Dermis blood vessel endothelial cell (primary cell): ENCODE measurements around the gene SLC9B2. TPM values are rescaled to one million over a fixed set of nuclear protein-coding genes. Genes with fewer than 3 reads are reported as not detected.

Experiments used
- DNase-seq: peaks from one replicate; pipeline ENCODE4 v3.0.0; 2010
- total RNA-seq: library from RNA; depleted of rRNA; stranded (reverse); fragments of >200 nt; gene quantifications from 2 replicates; pipeline ENCODE4 v1.2.3, GENCODE V29; 2014

The SLC9B2 gene, protein sequence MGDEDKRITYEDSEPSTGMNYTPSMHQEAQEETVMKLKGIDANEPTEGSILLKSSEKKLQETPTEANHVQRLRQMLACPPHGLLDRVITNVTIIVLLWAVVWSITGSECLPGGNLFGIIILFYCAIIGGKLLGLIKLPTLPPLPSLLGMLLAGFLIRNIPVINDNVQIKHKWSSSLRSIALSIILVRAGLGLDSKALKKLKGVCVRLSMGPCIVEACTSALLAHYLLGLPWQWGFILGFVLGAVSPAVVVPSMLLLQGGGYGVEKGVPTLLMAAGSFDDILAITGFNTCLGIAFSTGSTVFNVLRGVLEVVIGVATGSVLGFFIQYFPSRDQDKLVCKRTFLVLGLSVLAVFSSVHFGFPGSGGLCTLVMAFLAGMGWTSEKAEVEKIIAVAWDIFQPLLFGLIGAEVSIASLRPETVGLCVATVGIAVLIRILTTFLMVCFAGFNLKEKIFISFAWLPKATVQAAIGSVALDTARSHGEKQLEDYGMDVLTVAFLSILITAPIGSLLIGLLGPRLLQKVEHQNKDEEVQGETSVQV
- 22.6 and 24.2 TPM in 2 replicates for total RNA-seq

DNA sequence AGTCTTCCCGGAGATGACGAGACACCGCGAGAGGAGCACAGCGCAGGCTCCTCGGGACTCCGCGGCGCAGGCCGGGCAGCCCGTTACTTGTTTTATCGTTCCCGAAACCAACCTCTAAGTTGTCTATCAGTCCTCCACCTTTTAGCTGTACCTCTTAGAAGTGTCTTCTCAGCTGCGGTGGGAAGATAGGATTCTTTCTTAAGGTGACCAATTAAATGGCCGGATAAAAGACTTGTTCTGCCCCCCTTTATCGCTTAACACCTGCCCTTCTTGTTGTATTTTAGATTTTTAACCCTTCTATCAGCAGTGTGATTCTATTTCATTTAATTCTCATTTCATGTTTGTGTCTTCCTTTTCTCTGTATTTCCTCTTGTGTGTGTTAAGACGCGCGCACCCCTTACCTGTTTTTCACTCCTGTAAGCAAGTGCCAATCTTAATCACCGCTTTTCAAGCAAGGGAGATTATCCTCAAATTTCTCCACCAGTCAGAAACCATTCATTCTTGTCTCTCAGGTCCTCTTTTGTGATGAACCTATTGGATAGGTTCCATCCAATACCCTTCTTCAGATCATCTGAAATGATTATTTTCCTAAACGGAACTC, at the start of gene SLC9B2:
TSS of gene SLC9B2 (minus strand) at position 15 of the 601 bp plus-strand sequence. CDS start 9,211 bp downstream, outside the sequence.
- DNase-seq: peak; percentile 76

DNA sequence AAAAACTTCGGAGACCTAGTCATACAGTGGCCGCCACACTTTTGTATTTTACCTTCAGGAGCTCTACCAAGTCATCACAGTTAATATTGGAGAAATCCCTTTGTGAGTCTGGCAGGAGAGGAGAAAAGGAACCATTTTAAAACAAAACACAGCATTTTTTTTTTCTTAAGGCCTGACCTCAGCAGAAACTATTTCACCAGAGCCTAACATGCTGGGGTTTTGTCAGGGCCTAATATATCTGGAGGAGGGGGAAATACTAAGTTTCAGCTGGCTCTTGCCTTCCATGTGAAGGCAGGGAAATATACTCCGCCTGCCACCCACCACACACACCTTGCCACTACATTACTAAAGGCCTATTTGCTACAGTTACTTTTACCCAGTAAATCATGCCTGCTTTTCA, 49.6 kb upstream of the SLC9B2 start:
- DNase-seq: no peak

DNA sequence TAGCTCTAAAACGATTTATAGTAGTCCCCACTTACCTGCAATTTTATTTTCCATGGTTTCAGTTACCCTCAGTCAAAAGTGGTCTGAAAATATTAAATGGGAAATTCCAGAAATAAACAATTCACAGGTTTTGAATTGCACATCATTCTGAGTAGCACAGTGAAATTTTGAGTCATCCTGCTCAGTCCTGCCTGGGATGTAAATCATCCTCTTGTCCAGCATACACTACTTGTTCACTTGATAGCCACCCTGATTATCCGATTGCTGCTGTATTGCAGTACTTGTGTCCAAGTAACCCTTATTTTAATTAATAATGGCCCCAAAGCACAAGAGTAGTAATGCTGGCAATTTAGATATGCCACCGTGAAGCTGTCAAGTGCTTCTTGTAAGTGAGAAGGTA, 46.6 kb upstream of the SLC9B2 start:
- no peak for DNase-seq

DNA sequence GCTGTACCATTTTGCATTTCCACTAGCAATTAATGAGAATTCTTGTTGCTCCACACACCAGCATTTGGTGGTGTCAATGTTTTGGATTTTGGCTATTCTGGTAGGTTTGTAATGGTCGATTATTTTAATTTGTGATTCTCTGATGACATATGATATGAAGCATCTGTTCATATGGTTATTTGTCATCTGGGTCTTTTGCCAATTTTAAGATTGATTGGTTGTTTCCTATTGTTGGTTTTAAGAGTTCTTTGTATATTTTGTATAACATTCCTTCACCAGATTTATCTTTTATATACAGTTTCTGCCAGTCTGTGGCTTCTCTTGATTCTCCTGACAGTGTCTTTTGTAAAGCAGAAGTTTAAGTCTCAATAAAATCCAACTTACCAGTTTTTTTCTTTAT, 41.6 kb upstream of the SLC9B2 start:
- no peak for DNase-seq

DNA sequence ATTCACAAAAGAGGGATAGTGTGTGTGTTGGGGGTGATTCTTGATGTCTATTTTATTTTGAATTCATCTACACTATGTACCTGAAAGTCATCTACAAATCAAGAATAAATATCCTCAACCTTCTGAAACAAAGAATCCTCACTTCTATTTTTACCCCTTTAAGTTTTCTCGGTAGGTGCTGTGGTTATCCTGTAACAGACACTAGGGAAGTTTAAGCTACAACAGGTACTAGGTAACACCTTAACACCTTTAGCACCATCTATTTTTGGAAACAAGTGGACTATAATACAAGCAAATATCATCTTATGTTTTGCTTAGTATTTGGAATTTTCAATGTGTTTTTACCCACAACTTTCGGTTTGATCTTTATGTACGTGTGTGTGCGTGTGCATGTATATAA, 35.0 kb upstream of the SLC9B2 start:
- no peak for DNase-seq

DNA sequence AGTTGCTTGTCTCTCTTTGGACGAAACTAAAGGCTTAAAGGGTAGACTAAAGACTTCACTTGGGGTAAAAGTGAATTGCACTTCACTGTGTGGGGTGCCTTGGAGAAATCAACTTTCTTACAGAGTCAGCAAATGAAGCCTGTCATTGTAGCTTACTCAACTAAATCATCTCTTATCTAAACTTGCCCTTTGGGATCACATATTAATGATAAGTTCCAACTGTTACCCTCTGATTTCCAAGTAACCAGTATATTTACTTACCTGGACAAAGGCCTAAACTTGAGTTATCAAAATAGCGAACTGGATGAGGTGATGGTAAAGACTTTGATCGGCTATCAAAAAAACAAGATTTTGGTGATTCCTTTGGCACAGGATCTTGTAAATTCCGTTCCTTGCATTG, 32.0 kb upstream of the SLC9B2 start:
- no peak for DNase-seq

DNA sequence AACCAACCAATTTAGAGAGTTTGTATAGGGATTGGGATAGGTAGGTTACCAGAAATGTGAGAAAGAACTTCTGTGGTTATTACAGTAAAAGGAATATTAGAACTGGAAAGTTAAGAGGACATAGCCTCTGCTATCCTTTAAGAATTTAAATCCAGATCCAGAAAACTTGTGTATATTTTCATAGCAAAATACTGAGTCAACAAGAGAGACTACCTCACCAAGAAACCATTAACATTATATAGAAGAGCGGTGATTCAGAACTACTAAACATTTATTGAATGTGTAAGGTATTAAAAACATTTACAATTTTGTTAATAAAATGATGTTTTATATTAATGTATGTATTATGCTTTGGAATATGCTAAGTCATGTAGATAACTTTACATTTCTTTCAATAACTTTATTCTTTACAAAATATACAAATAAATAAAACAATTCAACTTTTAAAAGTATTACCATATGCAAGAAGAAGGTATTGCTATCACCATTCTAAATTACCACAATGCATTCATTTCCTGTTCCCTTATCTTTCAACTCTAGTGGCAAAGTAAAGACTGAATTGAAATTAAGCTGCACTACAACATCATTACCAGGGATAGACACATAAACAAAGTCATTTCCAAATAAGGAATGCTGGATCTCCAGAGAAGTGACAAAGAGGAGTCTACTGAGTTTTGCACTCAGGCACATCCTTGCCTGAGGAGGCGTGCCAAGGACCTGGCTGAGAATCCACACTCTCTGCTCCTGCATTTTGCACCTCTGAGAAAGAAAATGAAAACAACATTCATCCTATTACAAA, 29.2 kb upstream of the SLC9B2 start:
- DNase-seq: no peak

DNA sequence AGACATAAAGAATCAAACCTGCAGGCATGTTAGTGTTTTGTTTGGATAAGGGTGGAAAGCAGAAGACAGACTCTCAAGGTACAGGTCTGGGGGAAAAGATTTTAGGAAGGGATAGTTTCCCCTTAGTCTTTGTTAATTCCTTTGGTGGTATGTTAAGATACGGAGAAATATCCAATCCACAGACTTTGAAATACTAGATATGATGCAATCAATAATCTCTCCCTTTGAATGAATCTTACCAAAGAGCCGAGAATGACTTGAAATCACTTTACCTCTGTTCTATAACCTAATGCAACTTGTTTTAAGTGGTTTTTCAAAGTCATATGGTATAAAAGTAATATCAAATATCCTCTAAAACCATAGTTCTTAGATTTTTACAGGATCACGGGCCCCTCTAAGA, 28.3 kb upstream of the SLC9B2 start:
- DNase-seq: no peak

DNA sequence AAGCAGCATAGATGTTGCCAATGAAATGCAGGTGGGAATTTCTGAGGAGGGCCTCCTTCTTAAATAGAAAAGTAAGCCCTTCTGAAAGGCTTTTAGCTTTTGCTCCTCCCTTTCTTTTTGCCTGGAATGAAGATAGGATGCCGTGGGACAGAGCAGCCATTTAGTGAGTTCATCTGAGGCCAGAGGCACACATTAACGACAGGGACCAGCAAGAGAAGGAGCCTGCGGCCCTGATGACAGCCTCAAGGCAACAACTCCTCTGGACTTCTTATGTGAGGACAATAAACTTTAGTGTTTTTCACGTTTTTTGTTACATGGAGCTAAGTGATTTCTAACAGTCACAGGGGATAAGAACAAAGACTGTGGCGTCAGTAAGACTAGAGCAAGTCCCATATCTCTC, 24.1 kb upstream of the SLC9B2 start:
- DNase-seq: no peak

DNA sequence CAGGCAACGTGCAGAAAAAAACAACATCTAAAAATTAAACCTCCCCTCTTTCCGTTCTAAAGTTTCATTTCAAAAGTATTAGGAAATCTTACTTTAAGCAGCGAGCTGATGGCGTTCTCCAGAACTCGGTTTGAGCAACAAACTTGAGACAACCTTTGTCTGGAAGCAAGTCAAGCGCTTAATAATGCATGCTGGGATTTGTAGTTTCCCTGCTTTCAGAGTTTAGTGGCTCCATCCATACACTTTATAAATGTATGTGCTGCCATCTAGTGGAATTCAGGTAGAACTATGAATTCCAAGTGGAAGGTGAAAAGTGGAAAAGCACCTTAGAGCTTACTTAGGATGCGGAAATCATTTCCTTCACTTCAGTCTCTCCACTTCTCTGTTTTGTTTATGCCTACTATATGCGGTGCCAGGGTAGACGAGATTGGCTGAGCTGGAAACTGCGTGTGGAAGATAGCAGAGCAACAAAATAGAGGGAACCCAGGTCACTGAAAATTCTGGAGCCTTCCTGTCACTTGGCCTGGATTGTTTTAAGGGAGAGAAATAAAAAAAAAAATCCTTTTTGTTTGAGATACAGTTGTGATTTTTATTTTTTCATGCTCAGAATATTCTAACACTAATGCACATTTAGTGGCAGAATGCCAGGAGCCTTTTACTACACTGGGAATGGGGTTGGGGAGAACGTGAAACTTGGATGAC, 23.3 kb upstream of the SLC9B2 start, which contains the start of gene BDH2:
TSS of gene BDH2 (minus strand) at position 144 of the 702 bp plus-strand sequence. CDS start 3,580 bp downstream, outside the sequence.
- peak; percentile 94 for DNase-seq

DNA sequence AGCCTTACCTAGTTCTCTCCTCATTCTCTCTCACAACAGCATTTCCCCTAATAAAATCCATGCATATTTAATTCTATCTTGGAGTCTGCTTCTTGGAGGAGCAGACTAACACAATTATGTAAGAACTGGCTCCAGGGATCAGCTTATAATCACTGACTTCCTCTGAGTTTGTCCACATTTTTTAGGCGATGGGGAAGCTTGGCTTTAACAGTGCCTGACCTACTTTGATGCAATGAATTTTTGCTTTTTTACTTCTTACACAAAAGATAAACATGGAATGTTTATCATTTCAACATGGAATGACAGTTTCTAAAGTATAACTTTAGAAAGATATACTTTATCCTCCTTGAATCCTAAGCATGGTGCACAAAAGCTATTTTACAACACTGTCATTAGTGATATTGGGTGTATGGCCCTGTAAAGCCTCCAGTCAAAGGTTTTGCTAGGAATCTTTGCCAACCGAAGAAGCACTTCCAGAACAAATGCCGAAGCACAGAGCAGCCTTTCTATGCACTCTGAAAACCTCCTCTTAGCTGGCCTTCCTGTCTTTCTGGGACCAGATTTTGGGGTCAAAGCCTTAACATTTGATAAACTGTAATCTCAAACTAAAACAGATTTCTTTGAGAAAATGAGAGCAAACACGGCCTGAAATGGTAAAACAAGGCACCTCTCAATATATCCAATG, 22.3 kb upstream of the SLC9B2 start:
- DNase-seq: peak; percentile 35

DNA sequence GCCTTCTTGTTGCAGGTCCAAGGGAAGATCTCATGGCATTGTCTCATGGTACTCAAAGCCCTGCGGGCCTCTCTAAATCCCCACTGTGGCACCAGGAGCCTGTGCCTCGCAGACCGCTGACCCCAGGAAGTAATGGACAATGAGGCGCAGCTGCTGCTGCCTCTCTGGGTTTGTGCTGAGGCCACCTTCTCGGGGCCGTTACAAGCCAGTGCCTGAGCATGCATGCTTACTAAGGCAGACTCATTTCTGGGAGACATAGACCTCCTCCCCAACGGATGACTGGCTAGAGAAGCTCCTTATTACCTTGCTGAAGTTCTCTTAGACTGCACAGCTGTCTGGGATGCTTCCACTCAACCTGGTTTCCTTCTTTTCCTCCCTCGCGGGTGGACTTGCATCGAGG, 21.8 kb upstream of the SLC9B2 start:
- no peak for DNase-seq

DNA sequence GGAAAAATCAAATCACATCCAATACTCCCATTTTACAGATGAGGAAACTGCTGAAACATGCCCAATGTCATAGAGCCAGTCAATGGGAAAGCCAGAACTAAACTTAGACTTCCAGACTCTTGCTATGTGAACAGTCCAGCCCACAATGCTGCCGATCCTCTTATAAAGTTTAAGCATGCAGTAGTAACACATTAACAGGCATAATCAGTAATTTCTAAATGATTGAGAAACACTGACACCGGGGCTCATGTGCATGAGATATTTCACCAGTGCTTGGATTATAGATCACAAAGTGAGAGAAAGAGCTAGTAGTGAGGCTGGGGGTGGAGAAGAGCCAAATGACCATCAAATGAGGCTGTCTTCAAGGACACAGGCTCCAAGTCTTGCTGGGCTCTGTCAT, 20.6 kb upstream of the SLC9B2 start:
- no peak for DNase-seq

DNA sequence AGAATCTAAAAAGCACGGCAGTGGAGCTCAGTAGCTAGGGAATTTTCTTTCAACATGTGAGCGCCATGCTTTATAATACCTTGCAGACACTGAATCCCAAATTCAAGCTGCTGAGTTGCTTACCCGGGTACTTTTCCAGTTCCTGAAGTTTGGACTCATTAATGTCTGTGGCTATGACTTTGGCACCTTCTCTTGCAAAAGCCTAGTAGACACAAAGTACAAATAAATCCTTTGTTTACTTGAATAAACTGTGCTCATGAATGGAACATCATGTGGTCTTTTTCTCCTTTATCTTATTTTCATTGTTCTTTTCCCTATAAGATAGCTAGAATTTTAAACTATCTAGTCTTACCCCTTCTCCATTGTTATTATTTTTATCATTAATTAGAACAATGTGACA, 18.5 kb upstream of the SLC9B2 start:
- no peak for DNase-seq

DNA sequence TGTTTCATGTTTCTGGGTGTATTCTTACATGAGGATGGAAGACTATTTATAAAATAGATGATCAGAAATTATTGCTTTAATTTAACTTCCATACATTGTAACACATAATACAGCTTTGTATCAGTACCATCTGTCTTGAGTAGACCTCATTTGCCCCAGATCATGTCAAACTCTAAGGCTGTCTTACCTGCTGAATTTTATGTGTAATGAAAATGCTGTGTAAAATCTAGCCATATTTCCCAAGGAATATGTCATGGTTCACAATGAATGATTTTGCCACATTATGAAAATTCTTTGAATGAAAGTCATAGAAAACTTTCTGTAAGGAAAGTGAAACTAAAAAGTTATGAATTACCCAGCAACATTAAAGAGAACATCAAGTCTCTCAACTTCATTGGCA, 15.7 kb upstream of the SLC9B2 start:
- DNase-seq: no peak

DNA sequence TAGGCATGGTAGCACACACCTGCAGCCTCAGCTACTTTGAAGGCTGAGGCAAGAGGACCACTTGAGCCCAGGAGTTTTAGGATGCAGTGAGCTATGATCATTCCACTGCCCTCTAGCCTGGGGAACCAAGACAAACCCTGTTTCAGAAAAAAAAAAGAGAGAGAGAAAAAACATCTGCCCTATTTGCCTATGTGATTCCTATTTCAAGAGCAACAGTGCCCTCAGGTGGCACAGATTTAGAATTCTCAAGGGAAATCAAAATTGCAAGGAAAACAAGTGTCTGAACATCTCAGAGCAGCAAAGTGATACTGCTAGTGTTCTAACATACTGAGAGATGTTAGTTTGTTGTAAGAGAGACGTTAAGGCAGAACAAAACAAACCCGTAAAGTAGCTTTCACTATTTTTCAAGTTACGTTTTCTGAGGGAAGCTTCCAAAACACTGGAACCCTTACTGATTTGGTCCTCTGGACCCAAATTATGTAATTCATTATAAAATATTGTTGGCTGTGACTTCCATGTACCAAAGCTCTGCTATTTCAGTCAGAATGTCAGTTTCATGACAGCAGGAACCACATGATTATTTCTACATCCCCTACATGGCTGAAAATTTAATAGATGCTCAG, 15.2 kb upstream of the SLC9B2 start:
- peak; percentile 78 for DNase-seq

DNA sequence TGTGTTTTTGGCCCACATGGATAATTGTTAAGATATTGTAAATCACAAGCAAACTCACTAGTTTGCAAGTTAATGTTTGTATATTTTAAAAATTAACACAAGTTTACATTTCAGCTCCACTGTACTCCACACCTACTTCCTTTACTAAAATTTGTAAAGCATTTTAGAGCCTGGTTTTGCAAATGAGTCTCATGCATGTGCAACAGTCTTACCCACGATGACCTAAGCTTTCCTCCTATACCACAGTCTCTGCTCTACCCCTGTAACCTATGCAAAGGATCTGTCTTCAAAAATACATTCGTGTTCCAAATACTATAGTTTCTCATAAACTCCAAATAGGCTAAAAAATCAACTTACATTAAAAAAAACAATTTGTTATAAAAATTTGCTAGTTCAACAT, 12.9 kb upstream of the SLC9B2 start:
- no peak for DNase-seq

DNA sequence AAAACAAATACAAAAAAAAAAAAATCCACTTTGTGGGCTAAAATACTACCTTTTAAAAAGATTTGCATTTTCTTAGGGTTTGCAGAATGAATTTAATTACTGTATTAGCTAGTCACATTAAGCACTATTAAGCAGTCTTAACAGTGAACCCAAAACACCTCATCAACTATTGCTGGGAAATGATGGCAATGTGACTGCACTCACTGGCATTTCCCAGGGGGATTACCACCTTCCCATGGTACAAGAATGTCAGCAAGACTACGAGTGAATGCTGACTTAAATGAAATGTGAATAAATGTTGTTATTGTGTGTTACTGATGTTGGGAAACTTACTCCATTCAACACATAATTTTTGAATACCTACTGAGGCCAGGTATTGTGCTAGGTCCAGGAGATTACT, 10.0 kb upstream of the SLC9B2 start:
- DNase-seq: no peak

DNA sequence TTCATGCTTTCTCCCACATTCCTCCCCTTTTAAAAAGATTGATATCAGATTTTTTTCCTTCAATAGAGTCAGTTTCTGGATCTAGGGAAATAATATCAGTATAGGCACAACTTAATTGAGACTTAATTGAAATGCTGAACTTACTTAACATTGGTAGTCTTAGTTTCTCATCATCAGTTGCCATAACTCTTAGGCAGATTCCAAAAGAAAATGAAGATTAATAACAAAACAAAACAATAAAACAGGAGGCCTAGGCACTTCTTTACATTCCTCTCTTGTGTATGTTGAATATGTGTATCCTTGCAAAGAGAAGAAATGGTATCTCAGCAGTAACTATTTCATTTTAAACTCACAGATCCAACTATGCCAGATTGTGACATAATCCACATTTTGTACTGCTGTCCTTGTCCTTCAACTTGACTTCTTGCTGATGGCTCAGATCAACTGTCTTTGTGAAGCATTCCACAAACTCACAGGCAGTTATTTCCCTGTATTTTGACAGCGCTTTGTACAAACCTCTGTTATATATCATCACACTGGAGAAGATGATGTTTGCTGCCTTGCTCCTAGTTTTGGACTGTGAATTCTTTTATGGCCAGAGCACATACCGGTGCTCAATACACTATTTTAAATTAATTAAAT, 9.1 kb upstream of the SLC9B2 start:
- DNase-seq: no peak

DNA sequence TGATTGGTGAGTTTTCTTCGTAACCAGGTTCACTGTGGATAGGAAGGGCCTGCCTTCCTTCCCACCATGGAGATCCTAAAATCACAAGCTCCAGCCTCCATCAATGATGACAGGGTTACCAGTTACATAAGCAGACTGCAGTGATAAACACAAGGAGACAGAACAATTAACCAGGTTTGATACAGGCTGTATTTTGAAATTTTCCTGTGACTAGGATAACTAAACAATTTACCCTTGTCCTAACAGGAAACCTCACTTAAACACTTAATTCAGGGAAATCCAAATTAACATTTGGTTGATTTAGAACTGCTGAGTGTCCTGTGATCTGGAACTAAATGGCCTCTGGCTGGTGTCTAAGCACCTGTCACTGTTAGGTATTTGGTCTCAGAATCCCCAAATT, 3.1 kb upstream of the SLC9B2 start:
- DNase-seq: no peak
